DND-41 (cell line): ENCODE results near the gene NAA16.

Experiments used
- ATAC-seq: fragments of 200-7000 bp; cut with Tn5 transposase; 3 replicates; pipeline ENCODE4 v1.9.1; 2021; ENCODE audit warnings: low read depth; ENCODE audit not compliant: insufficient read depth
- DNase-seq: peaks from one replicate; pipeline ENCODE4 v3.0.0-alpha.2; 2020
- H2AFZ ChIP-seq: 2 replicates; pipeline ENCODE4 v1.6.0; 2012; ENCODE audit warnings: low read depth, low read length
- H3K27ac ChIP-seq: 2 replicates; pipeline ENCODE4 v1.5.1; 2012; ENCODE audit warnings: low read length, inconsistent platforms
- H3K27me3 ChIP-seq: fragments of 200-600 bp; sonication (generic); 2 replicates; pipeline ENCODE4 v1.6.0; 2012; ENCODE audit warnings: low read length, mild to moderate bottlenecking, inconsistent platforms; ENCODE audit not compliant: insufficient read depth, poor library complexity
- H3K36me3 ChIP-seq: 2 replicates; pipeline ENCODE4 v1.5.1; 2012; ENCODE audit warnings: low read length, inconsistent platforms; ENCODE audit not compliant: insufficient read depth
- H3K4me1 ChIP-seq: 2 replicates; pipeline ENCODE4 v1.5.1; 2012; ENCODE audit warnings: mild to moderate bottlenecking, low read length; ENCODE audit not compliant: insufficient read depth
- H3K4me2 ChIP-seq: 2 replicates; pipeline ENCODE4 v1.6.0; 2012; ENCODE audit warnings: mild to moderate bottlenecking, moderate library complexity, low read length, inconsistent platforms; ENCODE audit not compliant: insufficient read depth
- H3K4me3 ChIP-seq, 2 experiments: fragments of 200-600 bp in 1 of 2; shearing (Covaris generic) in 1 of 2; 2 replicates each; pipeline ENCODE4 v1.5.1; 2012 to 2016; ENCODE audit warnings: inconsistent platforms in 2 of 2, low read length in 2 of 2, mild to moderate bottlenecking in 2 of 2, low read depth in 1 of 2, moderate library complexity in 1 of 2
- H3K79me2 ChIP-seq: 2 replicates; pipeline ENCODE4 v1.6.0; 2012; ENCODE audit warnings: low read length, inconsistent platforms; ENCODE audit not compliant: insufficient read depth
- H3K9ac ChIP-seq: 2 replicates; pipeline ENCODE4 v1.6.0; 2012; ENCODE audit warnings: low read depth, mild to moderate bottlenecking, inconsistent platforms, low read length, moderate library complexity
- H3K9me3 ChIP-seq: 2 replicates; pipeline ENCODE4 v1.5.1; 2012; ENCODE audit warnings: low read length, moderate library complexity, mild to moderate bottlenecking, inconsistent platforms; ENCODE audit not compliant: insufficient read depth, severe bottlenecking
- H4K20me1 ChIP-seq: 2 replicates; pipeline ENCODE4 v1.6.0; 2012; ENCODE audit warnings: low read length; ENCODE audit not compliant: insufficient read depth
- EZH2 ChIP-seq: IDR thresholded peaks from 3 replicates; pipeline ENCODE4 v1.6.1; 2012; ENCODE audit warnings: borderline replicate concordance, low read depth, mild to moderate bottlenecking, moderate library complexity, low read length, inconsistent platforms; ENCODE audit not compliant: severe bottlenecking
- TF ChIP-seq, protein P1 (sequence below): IDR thresholded peaks from 2 replicates; pipeline ENCODE4 v1.5.1; 2012; ENCODE audit warnings: borderline replicate concordance, low read length, moderate library complexity, mild to moderate bottlenecking; ENCODE audit not compliant: poor library complexity, severe bottlenecking; ENCODE audit errors: extremely low read depth

The NAA16 gene

DNA sequence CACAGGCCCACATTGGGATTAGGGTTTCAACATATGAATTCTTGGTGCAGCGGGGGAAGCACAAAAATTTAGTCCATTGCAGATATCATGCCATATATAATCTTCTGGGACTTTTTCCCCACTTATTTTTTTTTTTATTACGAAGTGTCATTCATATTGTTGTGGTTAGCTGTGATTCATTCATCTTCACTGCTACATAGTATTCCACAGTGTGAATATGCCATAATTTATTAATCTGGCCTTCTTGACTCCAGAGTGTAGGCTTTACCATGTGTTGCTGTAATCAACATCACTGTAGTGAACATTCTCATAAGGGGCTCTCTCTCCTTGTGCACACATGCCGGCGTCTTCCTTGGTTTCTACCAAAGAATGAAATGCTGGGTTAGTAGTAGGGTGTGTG, 92.9 kb downstream of the NAA16 start:
- no peak for TF ChIP-seq EZH2
- TF ChIP-seq, protein P1, sequence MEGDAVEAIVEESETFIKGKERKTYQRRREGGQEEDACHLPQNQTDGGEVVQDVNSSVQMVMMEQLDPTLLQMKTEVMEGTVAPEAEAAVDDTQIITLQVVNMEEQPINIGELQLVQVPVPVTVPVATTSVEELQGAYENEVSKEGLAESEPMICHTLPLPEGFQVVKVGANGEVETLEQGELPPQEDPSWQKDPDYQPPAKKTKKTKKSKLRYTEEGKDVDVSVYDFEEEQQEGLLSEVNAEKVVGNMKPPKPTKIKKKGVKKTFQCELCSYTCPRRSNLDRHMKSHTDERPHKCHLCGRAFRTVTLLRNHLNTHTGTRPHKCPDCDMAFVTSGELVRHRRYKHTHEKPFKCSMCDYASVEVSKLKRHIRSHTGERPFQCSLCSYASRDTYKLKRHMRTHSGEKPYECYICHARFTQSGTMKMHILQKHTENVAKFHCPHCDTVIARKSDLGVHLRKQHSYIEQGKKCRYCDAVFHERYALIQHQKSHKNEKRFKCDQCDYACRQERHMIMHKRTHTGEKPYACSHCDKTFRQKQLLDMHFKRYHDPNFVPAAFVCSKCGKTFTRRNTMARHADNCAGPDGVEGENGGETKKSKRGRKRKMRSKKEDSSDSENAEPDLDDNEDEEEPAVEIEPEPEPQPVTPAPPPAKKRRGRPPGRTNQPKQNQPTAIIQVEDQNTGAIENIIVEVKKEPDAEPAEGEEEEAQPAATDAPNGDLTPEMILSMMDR = no peak
- Histone ChIP-seq H3K27me3 (no peaks in the 10 kb centered on the region), H3K79me2 (no peaks in the 10 kb centered on the region), H3K4me1 (no peaks in the 10 kb centered on the region), H2AFZ (no peak overlapping the region), H3K4me3 (no peak overlapping the region), H4K20me1 (no peaks in the 10 kb centered on the region), H3K36me3 (no peaks in the 10 kb centered on the region), H3K9me3 (no peaks in the 10 kb centered on the region), H3K4me2 (no peak overlapping the region), H3K27ac (no peak overlapping the region), H3K9ac (no peak overlapping the region)
- DNase-seq (no peak), ATAC-seq (no peak)

DNA sequence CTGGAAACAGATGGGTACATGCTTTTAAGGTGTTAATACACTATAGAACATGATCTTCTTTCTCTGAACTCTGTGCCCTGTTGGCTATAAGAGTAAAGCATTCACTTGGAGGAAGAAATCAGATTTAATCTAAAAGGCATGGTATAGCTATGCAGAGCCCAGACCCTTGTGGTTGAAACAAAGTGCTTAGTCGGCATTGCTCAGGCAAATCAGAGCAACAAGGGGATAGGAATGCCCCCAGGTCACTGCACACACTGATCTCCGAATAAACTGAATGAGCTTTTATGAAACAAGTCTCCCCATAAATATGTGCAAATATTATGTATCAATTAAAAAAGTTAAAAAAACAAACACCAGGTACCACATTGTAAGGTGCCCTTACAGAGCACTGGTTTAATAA, 94.3 kb downstream of the NAA16 start:
- Histone ChIP-seq H3K4me1 (no peaks in the 10 kb centered on the region), H3K4me2 (no peak overlapping the region), H2AFZ (no peak overlapping the region), H3K27me3 (no peaks in the 10 kb centered on the region), H3K9ac (no peak overlapping the region), H3K79me2 (no peaks in the 10 kb centered on the region), H3K36me3 (no peaks in the 10 kb centered on the region), H3K9me3 (no peaks in the 10 kb centered on the region), H3K27ac (no peak overlapping the region), H3K4me3 (no peak overlapping the region), H4K20me1 (no peaks in the 10 kb centered on the region)
- DNase-seq = no peak
- no peak for TF ChIP-seq EZH2
- TF ChIP-seq, protein P1 = no peak
- peak; percentile 29; the same call in 1 of the 3 replicates for ATAC-seq

DNA sequence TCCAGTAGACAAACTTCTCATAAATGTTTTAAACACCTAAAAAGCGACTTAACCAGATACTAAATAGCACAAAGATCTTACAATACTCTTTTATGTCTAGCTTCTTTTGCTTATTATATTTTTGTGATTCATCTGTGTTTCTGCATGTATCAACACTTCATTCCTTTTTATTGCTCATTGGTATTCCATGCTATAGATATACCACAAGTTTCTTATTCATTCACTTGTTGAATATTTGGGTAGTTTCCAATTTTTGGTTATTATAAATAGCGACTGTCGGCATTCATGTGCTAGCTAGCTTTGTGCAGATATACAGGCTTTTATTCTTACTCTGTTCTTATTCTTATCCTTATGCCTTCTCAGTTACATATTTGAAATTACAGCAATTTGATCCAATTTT, 96.3 kb downstream of the NAA16 start:
- Histone ChIP-seq H3K79me2 (no peaks in the 10 kb centered on the region), H3K4me3 (no peak overlapping the region), H3K4me2 (no peak overlapping the region), H3K27me3 (no peaks in the 10 kb centered on the region), H3K9me3 (no peaks in the 10 kb centered on the region), H3K27ac (no peak overlapping the region), H3K4me1 (no peaks in the 10 kb centered on the region), H3K36me3 (no peaks in the 10 kb centered on the region), H3K9ac (no peak overlapping the region), H2AFZ (no peak overlapping the region), H4K20me1 (no peaks in the 10 kb centered on the region)
- ATAC-seq (no peak), DNase-seq (no peak)
- TF ChIP-seq EZH2 = no peak
- TF ChIP-seq, protein P1 = no peak

DNA sequence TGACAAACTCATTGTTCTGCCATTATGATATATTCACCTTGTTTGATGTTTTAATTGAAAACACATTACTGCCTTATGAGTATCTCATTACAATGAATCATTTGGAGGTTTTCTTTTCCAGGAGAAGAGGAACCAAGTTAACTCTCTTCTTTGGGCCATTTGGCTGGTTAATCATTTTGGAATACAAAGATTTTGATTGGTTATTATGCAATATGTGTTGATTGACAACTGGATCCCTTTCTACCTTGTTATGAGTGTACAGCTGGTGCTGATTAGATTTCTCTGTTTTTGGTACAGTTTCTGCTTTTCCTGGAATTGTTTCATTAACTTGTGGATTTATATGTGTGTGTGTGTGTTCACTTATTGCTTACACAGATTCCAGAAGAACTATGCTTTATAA, 97.1 kb downstream of the NAA16 start:
- Histone ChIP-seq H3K9me3 (no peaks in the 10 kb centered on the region), H2AFZ (no peak overlapping the region), H3K4me3 (no peak overlapping the region), H4K20me1 (no peaks in the 10 kb centered on the region), H3K4me2 (no peak overlapping the region), H3K79me2 (no peaks in the 10 kb centered on the region), H3K4me1 (no peaks in the 10 kb centered on the region), H3K36me3 (no peaks in the 10 kb centered on the region), H3K9ac (no peak overlapping the region), H3K27ac (no peak overlapping the region), H3K27me3 (no peaks in the 10 kb centered on the region)
- ATAC-seq (no peak), DNase-seq (no peak)
- TF ChIP-seq EZH2 = no peak
- TF ChIP-seq, protein P1 = no peak
